ENCODE measurements around the gene EYA2. TPM values are rescaled to one million over a fixed set of nuclear protein-coding genes. Genes with fewer than 3 reads are reported as not detected.

EYA2 gene, protein sequence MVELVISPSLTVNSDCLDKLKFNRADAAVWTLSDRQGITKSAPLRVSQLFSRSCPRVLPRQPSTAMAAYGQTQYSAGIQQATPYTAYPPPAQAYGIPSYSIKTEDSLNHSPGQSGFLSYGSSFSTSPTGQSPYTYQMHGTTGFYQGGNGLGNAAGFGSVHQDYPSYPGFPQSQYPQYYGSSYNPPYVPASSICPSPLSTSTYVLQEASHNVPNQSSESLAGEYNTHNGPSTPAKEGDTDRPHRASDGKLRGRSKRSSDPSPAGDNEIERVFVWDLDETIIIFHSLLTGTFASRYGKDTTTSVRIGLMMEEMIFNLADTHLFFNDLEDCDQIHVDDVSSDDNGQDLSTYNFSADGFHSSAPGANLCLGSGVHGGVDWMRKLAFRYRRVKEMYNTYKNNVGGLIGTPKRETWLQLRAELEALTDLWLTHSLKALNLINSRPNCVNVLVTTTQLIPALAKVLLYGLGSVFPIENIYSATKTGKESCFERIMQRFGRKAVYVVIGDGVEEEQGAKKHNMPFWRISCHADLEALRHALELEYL
- total RNA-seq (2022; extraction: Qiagen RNA extraction) = 2.0 to 3.3 TPM (median 2.9 TPM) in 5 replicates

DNA sequence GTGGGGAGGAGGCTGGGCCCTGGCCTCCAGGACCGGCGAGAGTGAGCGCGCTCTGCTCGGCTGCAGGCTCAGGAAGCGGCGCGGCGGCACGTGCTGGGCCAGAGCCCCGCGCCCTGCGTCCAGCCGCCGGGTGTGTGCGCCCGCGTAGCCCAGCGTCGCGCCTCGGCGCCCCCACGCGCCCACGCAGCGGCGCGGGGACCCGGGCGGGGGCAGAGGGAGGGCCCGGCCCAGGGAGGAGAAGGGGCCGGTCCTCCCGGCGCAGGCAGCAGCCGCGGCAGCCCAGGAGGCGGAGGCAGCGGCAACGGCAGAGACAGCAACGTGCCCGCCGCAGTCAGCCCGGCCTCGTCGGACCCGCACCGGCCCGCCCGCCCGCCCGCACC, at the start of gene EYA2:
Gene EYA2 (plus strand): TSS at position 265 of the 380 bp plus-strand sequence. CDS start 95,168 bp downstream, outside the sequence.

Other genes with a start within 250 kb of the EYA2 start
- gene SLC13A3, start 243.4 kb upstream of the EYA2 start, total RNA-seq (2022; extraction: Qiagen RNA extraction) = 0.07 TPM in 1 of 5 replicates, not detected in the others
- 12.5 to 13.3 TPM (median 12.7 TPM) in 5 replicates for gene TP53RK, start 205.4 kb upstream of the EYA2 start, total RNA-seq (2022; extraction: Qiagen RNA extraction)
- not detected in 5 replicates for gene SLC2A10, start 185.2 kb upstream of the EYA2 start, total RNA-seq (2022; extraction: Qiagen RNA extraction)

Data from A549 treated with CORT108297 at 1 μM for 4 hours (cell line).